ENCODE data around the gene ZNF574. TPM values are rescaled to one million over a fixed set of nuclear protein-coding genes. Genes with fewer than 3 reads are reported as not detected.

ZNF574 gene
- total and polyA plus RNA-seq, 2 donors (not counting 3 experiments of a cell fraction or from before 2014, with no cell fraction given), result 13.6 to 15.3 TPM

GRCh38 chr19:42065511-42065910 lies 10.5 kb upstream of the ZNF574 start:
- Histone ChIP-seq H3K4me2 (ENCODE audit: insufficient read depth, low read length) (no peak overlapping the region), H4K20me1 (replicated peaks; ENCODE audit: control insufficient read depth, extremely low read depth, insufficient read depth, low read length) (no peaks in the 10 kb centered on the region), H3K9me1 (replicated peaks; ENCODE audit: control insufficient read depth, extremely low read depth, insufficient read depth, low read length) (no peaks in the 10 kb centered on the region), H3K36me3 (ENCODE audit: control insufficient read depth in 2 of 2, extremely low read depth in 1 of 2, insufficient read depth in 2 of 2, low read length in 2 of 2) (no peaks in the 10 kb centered on the region), H3K9me3 (replicated peaks; ENCODE audit: control insufficient read depth, insufficient read depth, low read length) (no peaks in the 10 kb centered on the region), H3K4me1 (ENCODE audit: control insufficient read depth, extremely low read depth, insufficient read depth, low read length) (no peaks in the 10 kb centered on the region), H3K4me3 (replicated peaks in 1 of 3; ENCODE audit: insufficient read depth in 1 of 3, low read depth in 1 of 3, low read length in 3 of 3) (no peak overlapping the region), H3K27ac (ENCODE audit: insufficient read depth, low read depth, low read length) (no peak overlapping the region), H3K27me3 (ENCODE audit: control insufficient read depth in 2 of 2, insufficient read depth in 2 of 2, low read length in 2 of 2) (peaks cover 24 to 29% of the 10 kb centered on the region in 2 experiments), H3K9ac (replicated peaks; ENCODE audit: extremely low read depth, insufficient read depth, low read length) (no peak overlapping the region), H2AFZ (ENCODE audit: low read depth, low read length) (no peak overlapping the region), H3K79me2 (ENCODE audit: control insufficient read depth, insufficient read depth, low read length) (no peaks in the 10 kb centered on the region)
- BruUV-seq (replicated peaks), result no TSS peak
- TF ChIP-seq FOS (IDR thresholded peaks at IDR 0.05; ENCODE audit: borderline replicate concordance, insufficient read depth, low read length), result no peak
- no peak for TF ChIP-seq MAX (IDR thresholded peaks at IDR 0.05; ENCODE audit: insufficient read depth, insufficient read length)
- no peak for TF ChIP-seq GATA2 (IDR thresholded peaks at IDR 0.05; ENCODE audit: insufficient read depth, insufficient read length, low read depth, low read length)
- TF ChIP-seq EZH2 (IDR thresholded peaks at IDR 0.05; ENCODE audit: borderline replicate concordance, low read depth, low read length, severe bottlenecking), result no peak
- FAIRE-seq, result no peak
- intact Hi-C loops (cut with micrococcal nuclease), result no loop called here
- ChIA-PET CTCF (interaction anchor here (0.8 to 1.4 kb wide), 2 partner anchors 10 to 51 kb away, joined by 3 read pairs; partner anchors contain the start of gene ZNF574), POLR2A (no interaction called here)
- dilution Hi-C loops (cut with MboI; ENCODE audit: extremely low pct_ligation_motif_present, low sequenced_read_pairs), result no loop called here
- no peak for DNase-seq (ENCODE audit: low read depth, low spot score)

GRCh38 chr19:42066075-42066754 lies 9.8 kb upstream of the ZNF574 start:
- H3K27me3 ChIP-seq (ENCODE audit: control insufficient read depth in 2 of 2, insufficient read depth in 2 of 2, low read length in 2 of 2), result peaks cover 29 to 33% of the 10 kb centered on the region in 2 experiments
- no peak overlapping the region for H3K4me2 ChIP-seq (ENCODE audit: insufficient read depth, low read length)
- dilution Hi-C loops (cut with MboI; ENCODE audit: extremely low pct_ligation_motif_present, low sequenced_read_pairs), result no loop called here
- BruUV-seq (replicated peaks), result no TSS peak
- H3K9me3 ChIP-seq (replicated peaks; ENCODE audit: control insufficient read depth, insufficient read depth, low read length), result no peaks in the 10 kb centered on the region
- ChIA-PET CTCF (interaction anchor here (0.8 to 1.4 kb wide), 2 partner anchors 10 to 52 kb away, joined by 3 read pairs; partner anchors contain the start of gene ZNF574), POLR2A (no interaction called here)
- FAIRE-seq, result no peak
- H3K27ac ChIP-seq (ENCODE audit: insufficient read depth, low read depth, low read length), result no peak overlapping the region
- no peaks in the 10 kb centered on the region for H3K36me3 ChIP-seq (ENCODE audit: control insufficient read depth in 2 of 2, extremely low read depth in 1 of 2, insufficient read depth in 2 of 2, low read length in 2 of 2)
- intact Hi-C loops (cut with micrococcal nuclease), result no loop called here
- no peaks in the 10 kb centered on the region for H3K79me2 ChIP-seq (ENCODE audit: control insufficient read depth, insufficient read depth, low read length)
- H3K4me3 ChIP-seq (replicated peaks in 1 of 3; ENCODE audit: insufficient read depth in 1 of 3, low read depth in 1 of 3, low read length in 3 of 3), result no peak overlapping the region
- H3K9me1 ChIP-seq (replicated peaks; ENCODE audit: control insufficient read depth, extremely low read depth, insufficient read depth, low read length), result no peaks in the 10 kb centered on the region
- no peak for TF ChIP-seq MYC (IDR thresholded peaks at IDR 0.05; ENCODE audit: low read depth, low read length)
- no peak for TF ChIP-seq MAX (IDR thresholded peaks at IDR 0.05; ENCODE audit: insufficient read depth, insufficient read length)
- TF ChIP-seq CTCF (IDR thresholded peaks at IDR 0.05; ENCODE audit: extremely low read depth in 1 of 2, insufficient read depth in 1 of 2, low read depth in 1 of 2, low read length in 2 of 2), result no peak
- H4K20me1 ChIP-seq (replicated peaks; ENCODE audit: control insufficient read depth, extremely low read depth, insufficient read depth, low read length), result no peaks in the 10 kb centered on the region
- no peak for DNase-seq (ENCODE audit: low read depth, low spot score)
- H3K4me1 ChIP-seq (ENCODE audit: control insufficient read depth, extremely low read depth, insufficient read depth, low read length), result no peaks in the 10 kb centered on the region
- H3K9ac ChIP-seq (replicated peaks; ENCODE audit: extremely low read depth, insufficient read depth, low read length), result no peak overlapping the region
- no peak overlapping the region for H2AFZ ChIP-seq (ENCODE audit: low read depth, low read length)

All from endothelial cell of umbilical vein (primary cell).